Measurements from ENCODE around the gene TH.

DNA sequence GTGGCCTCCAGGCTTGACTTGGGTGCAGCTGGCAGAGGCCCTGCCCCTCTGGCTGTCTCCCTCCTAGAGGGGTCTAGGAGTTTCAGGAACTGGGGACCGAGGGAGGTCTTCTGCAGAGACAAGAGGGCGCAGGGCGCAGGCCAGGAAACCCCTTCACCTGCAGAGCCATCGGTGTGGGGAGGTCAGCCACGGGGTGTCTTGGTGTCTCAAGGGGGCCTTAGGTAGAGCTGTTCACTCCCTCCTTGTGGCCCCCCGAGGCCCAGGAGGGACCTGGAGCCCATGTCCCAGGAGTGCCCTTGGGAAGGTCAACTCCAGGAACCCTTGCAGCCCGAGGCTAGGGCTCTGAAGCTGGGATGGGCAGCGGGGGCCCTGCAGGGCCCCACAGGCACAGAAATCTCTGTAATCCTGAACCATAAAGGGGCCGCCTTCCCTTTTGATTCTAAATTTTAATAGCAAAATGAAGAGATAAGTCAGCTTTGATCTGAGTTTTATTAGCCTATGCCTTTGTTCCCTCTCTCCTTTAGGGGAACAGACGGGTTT is 31.4 kb upstream of the TH start:
- TF ChIP-seq POLR2A (IDR thresholded peaks at IDR 0.05; ENCODE audit: low read depth, low read length) (no peak), TAF1 (IDR thresholded peaks at IDR 0.05; ENCODE audit: borderline replicate concordance, low read depth, low read length) (no peak)
